ENCODE measurements around the gene RAP1GAP.

DNA sequence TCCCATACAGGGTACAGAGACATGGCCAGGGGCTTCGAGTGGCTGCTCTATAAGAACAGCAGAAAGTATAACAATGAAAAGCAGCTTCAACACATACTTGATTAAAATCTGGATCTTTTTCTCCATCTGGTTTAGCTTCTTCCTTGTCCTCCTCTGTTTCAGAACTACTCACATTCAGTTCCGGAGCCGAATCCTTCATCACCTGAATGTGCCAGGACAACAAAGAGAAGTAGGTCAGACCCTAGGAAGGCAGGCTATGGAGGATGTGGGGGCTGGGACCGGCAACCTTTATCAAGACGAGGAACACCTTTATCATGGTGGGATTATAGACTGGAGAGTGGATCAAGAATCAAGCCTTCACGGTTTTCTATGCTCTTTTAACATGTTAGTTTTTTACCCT is 32.2 kb upstream of the RAP1GAP start:
- TF ChIP-seq POLR2AphosphoS2 (conservative IDR thresholded peaks at IDR 0.05; ENCODE audit: low read length): no peak
- TF ChIP-seq, protein P1, sequence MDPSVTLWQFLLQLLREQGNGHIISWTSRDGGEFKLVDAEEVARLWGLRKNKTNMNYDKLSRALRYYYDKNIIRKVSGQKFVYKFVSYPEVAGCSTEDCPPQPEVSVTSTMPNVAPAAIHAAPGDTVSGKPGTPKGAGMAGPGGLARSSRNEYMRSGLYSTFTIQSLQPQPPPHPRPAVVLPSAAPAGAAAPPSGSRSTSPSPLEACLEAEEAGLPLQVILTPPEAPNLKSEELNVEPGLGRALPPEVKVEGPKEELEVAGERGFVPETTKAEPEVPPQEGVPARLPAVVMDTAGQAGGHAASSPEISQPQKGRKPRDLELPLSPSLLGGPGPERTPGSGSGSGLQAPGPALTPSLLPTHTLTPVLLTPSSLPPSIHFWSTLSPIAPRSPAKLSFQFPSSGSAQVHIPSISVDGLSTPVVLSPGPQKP (IDR thresholded peaks at IDR 0.05; ENCODE audit: low read depth, low read length): no peak

Measured in A549 (cell line).